ENCODE measurements around the gene KLB.

Gene KLB

DNA sequence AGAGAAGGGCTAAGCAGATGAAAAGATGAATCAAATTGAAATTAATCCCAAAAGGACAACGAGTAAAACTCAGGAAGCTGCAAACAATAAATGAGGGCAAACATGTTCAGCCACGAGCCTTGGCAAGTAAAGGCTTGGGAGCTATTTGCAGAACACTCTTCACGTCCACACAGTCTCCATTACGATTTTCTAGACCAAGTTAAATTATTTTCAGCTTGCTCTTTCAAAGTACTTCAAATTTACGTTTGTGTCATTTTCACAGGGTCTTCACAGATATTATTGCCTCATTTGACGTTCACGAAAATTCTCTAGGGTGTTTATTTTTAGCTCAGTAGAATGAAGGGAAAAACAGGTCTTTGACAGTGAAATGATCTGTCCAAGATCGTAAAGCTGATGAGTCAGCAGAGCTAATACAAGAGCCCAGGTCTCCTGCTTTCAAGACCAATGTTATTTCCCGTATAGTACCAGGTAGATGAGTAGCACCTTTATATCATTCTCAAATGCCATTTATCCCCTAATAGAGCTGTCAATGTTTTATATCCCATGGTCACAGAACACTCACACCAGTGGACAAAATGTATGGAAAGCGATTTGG is 20.9 kb downstream of the KLB start:
- Histone ChIP-seq H3K36me3 (ENCODE audit: control insufficient read depth, insufficient read depth, low read length) (no peaks in the 10 kb centered on the region), H3K4me3 (ENCODE audit: low read depth, low read length) (no peak overlapping the region), H3K27me3 (ENCODE audit: control insufficient read depth, insufficient read depth, low read length) (no peaks in the 10 kb centered on the region), H3K9me3 (ENCODE audit: control insufficient read depth, insufficient read depth, low read length) (no peaks in the 10 kb centered on the region), H3K4me1 (ENCODE audit: control insufficient read depth, insufficient read depth, low read length) (no peaks in the 10 kb centered on the region), H3K9ac (ENCODE audit: low read depth, low read length) (no peak overlapping the region)

DNA sequence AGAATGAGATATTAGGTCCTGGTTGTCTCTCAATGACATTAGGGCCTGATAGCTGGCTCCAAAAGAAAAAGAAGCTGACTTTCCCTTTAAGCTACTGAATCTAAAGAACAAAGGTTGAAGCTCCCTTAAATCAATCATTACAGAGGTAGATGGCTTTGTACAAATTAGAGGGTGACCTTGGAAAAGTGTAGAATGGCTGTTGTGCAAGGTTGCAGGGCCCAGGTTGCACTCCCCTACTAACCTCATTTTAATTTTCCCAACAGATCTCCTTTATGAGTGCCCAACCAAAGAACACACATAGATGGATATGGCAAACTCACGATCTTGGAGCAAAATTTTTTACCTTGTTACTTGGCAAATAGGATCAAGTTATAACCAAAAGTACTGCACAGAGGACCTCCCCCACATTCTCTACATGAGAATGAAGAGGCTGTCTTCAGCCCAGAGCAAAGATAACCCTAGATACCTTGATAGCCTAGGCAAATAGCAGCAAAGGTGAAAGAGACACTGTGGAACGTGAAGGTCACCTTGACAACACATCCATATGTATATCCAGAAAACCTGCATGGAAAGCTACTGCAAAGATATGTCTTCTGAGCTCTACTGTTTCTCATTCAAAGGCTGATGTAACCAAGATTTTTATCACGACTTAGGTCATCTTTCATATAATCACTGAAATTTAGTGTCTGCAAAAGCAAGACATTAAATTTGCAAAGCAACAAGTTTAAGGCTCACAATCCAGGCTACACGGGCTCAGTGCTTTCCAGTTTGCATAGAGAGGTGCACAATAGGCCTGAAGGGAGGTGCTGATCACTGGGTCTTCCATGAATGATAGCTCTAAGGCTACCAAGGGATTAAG is 23.0 kb downstream of the KLB start:
- Histone ChIP-seq H3K4me3 (ENCODE audit: low read depth, low read length) (no peak overlapping the region), H3K4me1 (ENCODE audit: control insufficient read depth, insufficient read depth, low read length) (no peaks in the 10 kb centered on the region), H3K27me3 (ENCODE audit: control insufficient read depth, insufficient read depth, low read length) (no peaks in the 10 kb centered on the region), H3K9ac (ENCODE audit: low read depth, low read length) (no peak overlapping the region), H3K36me3 (ENCODE audit: control insufficient read depth, insufficient read depth, low read length) (no peaks in the 10 kb centered on the region), H3K9me3 (ENCODE audit: control insufficient read depth, insufficient read depth, low read length) (no peaks in the 10 kb centered on the region)

DNA sequence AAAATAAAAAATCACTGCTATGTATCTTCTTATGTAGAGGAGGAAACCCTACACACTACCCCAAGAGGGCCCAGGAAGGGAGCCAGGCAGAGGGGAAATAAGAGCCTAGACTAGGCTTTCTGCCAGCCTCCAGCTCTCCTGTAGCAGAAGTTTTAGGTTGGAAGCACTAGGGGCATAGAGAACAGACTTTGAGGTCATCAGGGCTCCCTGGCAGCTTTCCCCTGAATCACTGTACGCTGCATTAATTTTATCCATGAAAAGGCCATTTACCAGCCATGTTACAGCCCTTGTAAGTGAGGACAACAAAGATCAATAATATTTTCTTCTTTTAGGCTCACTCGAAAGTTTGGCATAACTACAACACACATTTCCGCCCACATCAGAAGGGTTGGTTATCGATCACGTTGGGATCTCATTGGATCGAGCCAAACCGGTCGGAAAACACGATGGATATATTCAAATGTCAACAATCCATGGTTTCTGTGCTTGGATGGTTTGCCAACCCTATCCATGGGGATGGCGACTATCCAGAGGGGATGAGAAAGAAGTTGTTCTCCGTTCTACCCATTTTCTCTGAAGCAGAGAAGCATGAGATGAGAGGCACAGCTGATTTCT is 27.3 kb downstream of the KLB start:
- Histone ChIP-seq H3K36me3 (ENCODE audit: control insufficient read depth, insufficient read depth, low read length) (no peaks in the 10 kb centered on the region), H3K9ac (ENCODE audit: low read depth, low read length) (no peak overlapping the region), H3K4me1 (ENCODE audit: control insufficient read depth, insufficient read depth, low read length) (no peaks in the 10 kb centered on the region), H3K4me3 (ENCODE audit: low read depth, low read length) (no peak overlapping the region), H3K9me3 (ENCODE audit: control insufficient read depth, insufficient read depth, low read length) (no peaks in the 10 kb centered on the region), H3K27me3 (ENCODE audit: control insufficient read depth, insufficient read depth, low read length) (no peaks in the 10 kb centered on the region)

- H3K4me3 ChIP-seq (ENCODE audit: low read depth, low read length) = no peak overlapping the region
- H3K9me3 ChIP-seq (ENCODE audit: control insufficient read depth, insufficient read depth, low read length) = no peaks in the 10 kb centered on the region
- H3K9ac ChIP-seq (ENCODE audit: low read depth, low read length) = no peak overlapping the region
- H3K36me3 ChIP-seq (ENCODE audit: control insufficient read depth, insufficient read depth, low read length) = no peaks in the 10 kb centered on the region
- H3K27me3 ChIP-seq (ENCODE audit: control insufficient read depth, insufficient read depth, low read length) = no peaks in the 10 kb centered on the region
- no peaks in the 10 kb centered on the region for H3K4me1 ChIP-seq (ENCODE audit: control insufficient read depth, insufficient read depth, low read length)
Measured at GRCh38 chr4:39435659-39436563, 29.2 kb downstream of the KLB start.

GRCh38 chr4:39441593-39441992 is 34.9 kb downstream of the KLB start:
- no peaks in the 10 kb centered on the region for H3K9me3 ChIP-seq (ENCODE audit: control insufficient read depth, insufficient read depth, low read length)
- no peaks in the 10 kb centered on the region for H3K27me3 ChIP-seq (ENCODE audit: control insufficient read depth, insufficient read depth, low read length)
- no peak overlapping the region for H3K4me3 ChIP-seq (ENCODE audit: low read depth, low read length)
- H3K9ac ChIP-seq (ENCODE audit: low read depth, low read length) = no peak overlapping the region
- no peaks in the 10 kb centered on the region for H3K36me3 ChIP-seq (ENCODE audit: control insufficient read depth, insufficient read depth, low read length)
- H3K4me1 ChIP-seq (ENCODE audit: control insufficient read depth, insufficient read depth, low read length) = no peaks in the 10 kb centered on the region

GRCh38 chr4:39442998-39443397 is 36.3 kb downstream of the KLB start:
- no peaks in the 10 kb centered on the region for H3K36me3 ChIP-seq (ENCODE audit: control insufficient read depth, insufficient read depth, low read length)
- H3K9me3 ChIP-seq (ENCODE audit: control insufficient read depth, insufficient read depth, low read length) = no peaks in the 10 kb centered on the region
- H3K4me1 ChIP-seq (ENCODE audit: control insufficient read depth, insufficient read depth, low read length) = peaks cover 3% of the 10 kb centered on the region
- no peak overlapping the region for H3K9ac ChIP-seq (ENCODE audit: low read depth, low read length)
- no peak overlapping the region for H3K4me3 ChIP-seq (ENCODE audit: low read depth, low read length)
- no peaks in the 10 kb centered on the region for H3K27me3 ChIP-seq (ENCODE audit: control insufficient read depth, insufficient read depth, low read length)

- H3K9ac ChIP-seq (ENCODE audit: low read depth, low read length) = peak overlapping the region; percentile 73
- H3K9me3 ChIP-seq (ENCODE audit: control insufficient read depth, insufficient read depth, low read length) = no peaks in the 10 kb centered on the region
- no peaks in the 10 kb centered on the region for H3K36me3 ChIP-seq (ENCODE audit: control insufficient read depth, insufficient read depth, low read length)
- H3K27me3 ChIP-seq (ENCODE audit: control insufficient read depth, insufficient read depth, low read length) = no peaks in the 10 kb centered on the region
- H3K4me1 ChIP-seq (ENCODE audit: control insufficient read depth, insufficient read depth, low read length) = peaks cover 3% of the 10 kb centered on the region
- peak overlapping the region; percentile 58 for H3K4me3 ChIP-seq (ENCODE audit: low read depth, low read length)
Measured at GRCh38 chr4:39446483-39446841, 39.7 kb downstream of the KLB start.

- H3K9ac ChIP-seq (ENCODE audit: low read depth, low read length) = peak overlapping the region; percentile 73
- H3K27me3 ChIP-seq (ENCODE audit: control insufficient read depth, insufficient read depth, low read length) = no peaks in the 10 kb centered on the region
- no peaks in the 10 kb centered on the region for H3K36me3 ChIP-seq (ENCODE audit: control insufficient read depth, insufficient read depth, low read length)
- peaks cover 3% of the 10 kb centered on the region for H3K4me1 ChIP-seq (ENCODE audit: control insufficient read depth, insufficient read depth, low read length)
- H3K9me3 ChIP-seq (ENCODE audit: control insufficient read depth, insufficient read depth, low read length) = no peaks in the 10 kb centered on the region
- H3K4me3 ChIP-seq (ENCODE audit: low read depth, low read length) = peak overlapping the region; percentile 58
Measured at GRCh38 chr4:39446842-39447573, 40.3 kb downstream of the KLB start.

DNA sequence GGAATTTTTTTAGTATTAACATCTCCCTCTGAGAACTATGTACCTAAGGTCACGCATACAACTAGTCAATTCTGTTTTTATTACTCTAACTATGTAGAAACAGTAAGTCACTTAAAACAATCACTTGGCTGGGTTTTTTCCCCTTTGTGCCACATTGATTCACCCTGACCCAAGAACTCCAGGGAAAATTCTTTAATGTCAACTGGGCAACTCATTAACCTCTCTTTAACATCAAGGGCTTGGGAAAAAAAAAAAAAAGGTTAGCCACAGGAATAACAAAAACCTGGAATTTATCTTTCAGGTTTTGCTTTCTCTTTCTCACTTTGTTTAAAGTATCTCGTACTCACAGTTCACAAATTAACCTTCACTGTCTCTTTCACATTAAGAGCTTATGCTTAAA is 43.9 kb downstream of the KLB start:
- no peak overlapping the region for H3K9ac ChIP-seq (ENCODE audit: low read depth, low read length)
- H3K4me1 ChIP-seq (ENCODE audit: control insufficient read depth, insufficient read depth, low read length) = peaks cover 3% of the 10 kb centered on the region
- peaks cover 8% of the 10 kb centered on the region for H3K36me3 ChIP-seq (ENCODE audit: control insufficient read depth, insufficient read depth, low read length)
- H3K4me3 ChIP-seq (ENCODE audit: low read depth, low read length) = no peak overlapping the region
- no peaks in the 10 kb centered on the region for H3K9me3 ChIP-seq (ENCODE audit: control insufficient read depth, insufficient read depth, low read length)
- no peaks in the 10 kb centered on the region for H3K27me3 ChIP-seq (ENCODE audit: control insufficient read depth, insufficient read depth, low read length)

DNA sequence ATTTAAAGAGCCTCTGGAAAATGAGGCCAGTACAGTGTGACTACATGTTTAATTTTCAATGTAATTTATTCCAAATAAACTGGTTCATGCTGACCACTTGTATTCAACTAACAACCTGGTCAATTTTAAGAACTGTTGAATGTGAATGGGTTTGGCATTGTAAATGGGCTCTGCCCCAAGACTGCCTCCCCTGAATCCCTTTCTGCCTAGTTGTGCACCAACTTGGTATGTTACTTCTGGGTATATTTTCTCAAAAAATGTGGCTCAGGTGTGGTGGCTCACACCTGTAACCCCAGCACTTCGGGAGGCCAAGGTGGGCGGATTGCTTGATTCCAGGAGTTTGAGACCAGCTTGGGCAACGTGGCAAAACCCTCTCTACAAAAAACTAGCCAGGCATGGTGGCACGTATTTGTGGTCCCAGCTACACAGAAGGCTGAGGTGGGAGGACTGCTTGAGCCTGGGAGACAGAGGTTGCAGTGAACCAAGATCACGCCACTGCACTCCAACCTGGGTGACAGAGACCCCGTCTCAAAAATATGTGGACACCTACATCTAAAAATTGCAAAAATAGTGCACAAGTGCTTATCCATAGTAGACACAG is 44.8 kb downstream of the KLB start:
- H3K9me3 ChIP-seq (ENCODE audit: control insufficient read depth, insufficient read depth, low read length) = no peaks in the 10 kb centered on the region
- H3K4me1 ChIP-seq (ENCODE audit: control insufficient read depth, insufficient read depth, low read length) = peaks cover 3% of the 10 kb centered on the region
- H3K9ac ChIP-seq (ENCODE audit: low read depth, low read length) = no peak overlapping the region
- H3K4me3 ChIP-seq (ENCODE audit: low read depth, low read length) = no peak overlapping the region
- H3K27me3 ChIP-seq (ENCODE audit: control insufficient read depth, insufficient read depth, low read length) = no peaks in the 10 kb centered on the region
- peaks cover 17% of the 10 kb centered on the region for H3K36me3 ChIP-seq (ENCODE audit: control insufficient read depth, insufficient read depth, low read length)

All from iPS-15b (cell line).